GM18502 (cell line): Measurements from ENCODE around the gene RND3.

Experiments used
- ATAC-seq: cut with Tn5 transposase; IDR thresholded peaks from one replicate; pipeline ENCODE4 v1.9.1; 2021; ENCODE audit warnings: mild to moderate bottlenecking; ENCODE audit not compliant: unreplicated experiment, poor library complexity

The RND3 gene

DNA sequence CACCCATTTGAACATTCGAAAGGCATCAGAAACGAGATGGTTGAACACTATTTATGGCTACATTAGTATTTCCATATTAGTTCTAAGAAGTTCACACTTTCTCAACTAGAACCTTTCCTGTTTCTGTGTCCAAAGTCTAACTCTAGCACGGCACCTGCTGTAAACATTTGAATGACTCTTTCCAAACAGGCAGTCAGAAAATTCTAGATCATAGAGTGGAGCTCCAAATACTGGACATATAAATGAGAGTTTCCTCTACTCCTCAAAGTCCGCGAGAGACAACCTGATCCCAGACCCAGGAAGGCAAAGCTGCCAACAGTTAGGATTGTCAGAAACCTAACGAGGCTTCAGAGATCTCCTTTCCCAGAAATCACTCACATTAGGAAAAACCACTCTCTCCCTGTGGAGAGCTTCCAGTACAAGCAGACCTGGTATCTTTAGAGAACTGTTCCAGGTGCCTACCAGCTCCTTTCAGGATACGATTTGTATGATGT, 10.6 kb downstream of the RND3 start:
- ATAC-seq = no peak

DNA sequence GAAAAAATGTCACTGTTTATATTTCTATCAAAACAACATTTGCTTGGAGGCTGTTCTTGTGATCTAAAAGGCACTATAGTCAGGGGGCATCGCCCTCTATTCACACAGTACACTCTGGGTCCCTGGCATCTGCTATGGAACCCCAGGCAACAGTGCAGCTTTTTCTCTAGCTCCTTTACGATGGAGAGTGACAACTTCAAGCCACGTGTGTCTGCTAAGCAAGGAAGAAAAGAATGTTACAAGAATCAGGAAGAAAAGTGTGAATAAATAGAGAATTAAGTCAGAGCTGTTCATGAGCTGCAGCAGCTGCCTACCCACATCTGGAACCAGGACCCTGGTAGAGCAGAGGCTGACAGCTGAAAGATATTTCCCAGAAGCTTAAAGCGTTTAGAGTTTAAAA, 11.2 kb downstream of the RND3 start:
- ATAC-seq = no peak

DNA sequence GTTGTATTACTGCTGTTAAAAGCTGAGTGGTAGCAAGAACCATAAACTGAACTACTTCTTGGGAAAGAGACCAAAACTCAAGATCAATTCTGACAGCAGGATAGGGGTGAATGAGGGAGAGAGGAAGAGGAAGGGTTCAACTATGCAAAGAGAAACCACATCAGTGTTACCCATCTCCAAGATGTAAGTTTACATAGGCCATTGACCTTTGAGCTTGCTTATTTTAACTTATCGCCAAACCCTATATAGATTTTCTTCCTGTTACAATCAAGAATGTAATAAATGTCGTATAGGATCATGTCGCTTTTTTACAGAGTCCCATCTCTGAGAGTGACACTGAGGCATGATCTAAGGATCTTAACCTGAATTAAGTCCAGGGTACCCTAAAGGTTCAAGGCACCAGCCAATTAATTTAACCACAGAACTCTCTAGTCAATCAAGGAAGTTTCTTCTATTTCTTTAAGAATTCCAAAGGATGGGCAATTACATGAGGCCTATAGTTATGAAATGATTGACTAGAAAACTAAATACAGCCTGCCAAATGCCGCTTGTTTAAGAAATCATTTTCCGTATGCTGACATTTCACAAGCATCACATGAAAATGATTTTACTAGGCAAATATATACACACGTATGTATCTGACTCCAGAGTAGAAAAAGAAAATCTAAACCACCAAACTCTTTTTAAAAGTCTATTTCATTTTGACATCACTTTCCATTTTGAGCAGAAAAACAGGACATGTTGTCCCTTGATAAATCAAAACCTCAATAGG, 11.8 kb downstream of the RND3 start:
- ATAC-seq = no peak

DNA sequence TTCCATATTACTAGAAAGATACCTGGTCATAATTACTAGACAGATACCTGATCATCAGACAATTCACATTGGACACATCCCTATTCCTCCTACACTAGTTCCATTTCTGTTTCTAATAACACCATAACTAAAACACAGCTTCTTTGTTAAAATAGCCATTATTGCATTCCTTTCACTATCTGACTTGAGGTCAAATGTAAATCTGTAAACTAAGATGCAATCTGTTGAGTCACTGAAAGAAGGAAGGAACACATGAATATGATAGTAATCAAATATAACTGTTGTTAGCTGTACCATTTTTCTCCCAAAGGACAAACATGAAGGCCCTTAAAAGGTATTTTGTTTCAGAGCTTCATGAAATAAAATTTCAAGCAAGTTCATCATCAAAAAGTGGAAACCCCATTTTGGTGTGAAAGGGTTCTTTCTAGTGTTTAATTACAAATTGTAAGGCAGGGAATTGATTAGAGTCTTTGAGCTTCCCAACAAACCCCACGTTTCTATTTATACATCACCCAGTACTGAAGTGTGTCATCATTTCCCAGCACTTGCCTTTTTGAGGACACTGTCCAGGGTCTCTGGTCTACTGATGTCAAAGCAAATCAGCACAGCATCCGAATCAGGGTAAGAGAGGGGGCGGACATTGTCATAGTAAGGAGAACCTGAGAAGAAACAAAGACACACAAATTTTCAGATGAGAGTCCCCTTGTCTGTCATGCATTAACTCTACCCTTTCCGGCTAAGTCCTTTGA, 13.0 kb downstream of the RND3 start:
- ATAC-seq = no peak

DNA sequence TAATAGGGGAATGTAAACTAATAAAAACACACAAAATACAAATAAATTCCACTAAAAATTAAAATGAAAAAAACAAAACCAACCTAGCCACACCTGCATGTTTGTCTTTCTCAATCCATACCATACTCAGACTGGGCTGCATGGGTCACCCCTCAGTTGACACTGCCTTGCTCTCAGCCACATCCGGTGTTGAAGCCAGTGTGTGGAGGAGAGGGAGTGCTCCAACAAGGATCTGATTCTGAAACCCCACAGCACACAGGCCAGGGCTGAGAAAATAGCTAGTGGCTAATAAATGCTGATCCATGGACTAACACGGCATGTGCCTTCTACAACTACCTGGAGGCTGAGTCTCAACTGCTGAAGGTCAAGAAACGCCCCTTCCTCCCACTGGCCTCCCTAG, 13.7 kb downstream of the RND3 start:
- no peak for ATAC-seq

DNA sequence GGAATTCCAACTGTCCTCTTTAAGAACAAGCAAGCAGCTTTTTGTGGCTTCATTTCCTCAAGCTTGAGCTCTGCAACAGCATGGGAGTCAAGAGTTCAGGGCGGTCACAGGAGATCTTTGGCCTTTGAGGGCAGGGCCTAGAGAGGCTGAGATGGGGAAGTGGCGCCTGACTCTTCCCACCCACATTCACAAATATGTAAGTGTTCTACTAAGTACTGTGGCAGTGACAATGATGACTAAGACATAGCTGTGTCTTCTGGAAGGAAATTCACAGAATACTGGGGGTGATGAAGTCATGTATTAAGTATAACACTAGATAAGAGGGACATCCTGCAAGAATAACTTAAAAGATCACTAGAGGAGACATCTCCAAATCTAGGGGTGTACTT, 15.0 kb downstream of the RND3 start:
- ATAC-seq = no peak

DNA sequence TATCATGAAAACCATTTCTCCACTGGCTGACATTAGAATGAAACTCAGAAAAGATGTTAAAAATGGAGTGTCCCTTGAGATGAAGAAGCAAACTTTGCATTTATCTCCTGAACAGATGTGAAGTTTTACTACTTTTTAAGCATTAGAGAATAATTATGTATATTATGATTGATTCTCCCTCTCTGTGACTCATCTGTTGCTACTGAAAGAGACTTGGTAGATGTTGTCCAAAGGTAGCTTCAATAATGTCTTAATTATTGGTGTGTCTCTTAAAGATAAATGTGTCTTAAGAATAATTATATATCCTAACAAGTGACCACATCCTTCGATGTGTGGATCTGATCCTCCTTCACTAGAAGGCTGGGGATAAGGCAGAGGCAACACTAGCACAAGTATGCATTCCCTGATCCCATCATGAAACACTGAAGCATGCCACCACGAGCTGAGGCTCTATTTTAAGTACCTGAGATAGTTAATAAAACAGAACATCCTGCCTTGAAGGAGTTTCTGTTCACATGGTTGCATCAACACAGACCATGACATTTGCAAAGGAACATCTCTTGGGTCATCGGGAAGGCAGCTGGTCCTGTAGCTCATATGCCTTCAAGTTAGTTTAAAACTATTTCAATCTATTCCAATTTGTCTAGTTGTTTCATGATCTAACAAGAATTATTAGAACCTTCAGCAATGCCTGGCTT, 15.5 kb downstream of the RND3 start:
- no peak for ATAC-seq

DNA sequence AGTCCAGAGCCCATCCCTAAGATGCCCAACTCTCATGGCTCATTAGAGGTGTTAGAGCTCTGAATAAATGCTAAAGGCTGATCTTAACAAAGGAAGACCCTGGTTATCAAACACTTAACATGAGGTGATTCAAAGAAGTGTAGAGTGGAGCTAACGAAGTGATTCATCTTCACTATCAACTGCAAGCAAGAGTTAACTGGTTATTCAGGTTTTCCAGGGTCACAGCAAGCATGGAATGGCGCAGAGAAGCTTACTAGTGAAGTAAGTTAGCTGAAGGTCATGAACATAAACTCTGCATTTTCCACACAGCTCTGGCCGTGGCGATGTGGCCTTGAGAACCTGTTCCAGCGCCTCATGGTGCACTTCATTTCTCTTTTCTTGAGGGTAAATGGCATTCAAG, 17.0 kb downstream of the RND3 start:
- ATAC-seq = no peak

DNA sequence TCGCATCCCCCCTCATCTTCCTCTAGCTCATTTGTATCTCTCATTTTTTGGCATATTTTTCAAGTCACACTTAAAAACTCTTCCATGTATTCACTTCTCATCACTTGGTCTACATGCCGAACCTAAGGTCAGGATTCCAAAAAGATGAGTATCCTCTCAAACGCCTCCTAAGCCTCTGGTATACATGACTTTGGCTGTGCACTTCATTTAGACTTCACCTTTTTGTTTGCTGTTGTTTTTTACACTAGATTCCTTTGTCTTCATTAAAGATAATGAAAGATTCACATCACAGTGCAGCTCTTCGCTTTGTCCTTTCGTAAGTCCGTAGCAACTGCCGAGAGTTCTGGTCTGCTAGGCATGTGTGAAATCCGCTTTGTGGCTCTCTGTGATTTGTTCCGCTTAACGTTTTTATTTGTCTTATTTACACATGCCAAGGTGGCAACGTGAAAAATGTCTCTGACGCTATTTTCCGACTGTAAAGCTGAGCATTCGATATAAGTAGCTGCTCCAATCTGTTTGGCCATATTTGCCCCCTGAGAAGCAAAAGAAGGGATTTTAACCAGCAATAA, 17.7 kb downstream of the RND3 start:
- no peak for ATAC-seq

DNA sequence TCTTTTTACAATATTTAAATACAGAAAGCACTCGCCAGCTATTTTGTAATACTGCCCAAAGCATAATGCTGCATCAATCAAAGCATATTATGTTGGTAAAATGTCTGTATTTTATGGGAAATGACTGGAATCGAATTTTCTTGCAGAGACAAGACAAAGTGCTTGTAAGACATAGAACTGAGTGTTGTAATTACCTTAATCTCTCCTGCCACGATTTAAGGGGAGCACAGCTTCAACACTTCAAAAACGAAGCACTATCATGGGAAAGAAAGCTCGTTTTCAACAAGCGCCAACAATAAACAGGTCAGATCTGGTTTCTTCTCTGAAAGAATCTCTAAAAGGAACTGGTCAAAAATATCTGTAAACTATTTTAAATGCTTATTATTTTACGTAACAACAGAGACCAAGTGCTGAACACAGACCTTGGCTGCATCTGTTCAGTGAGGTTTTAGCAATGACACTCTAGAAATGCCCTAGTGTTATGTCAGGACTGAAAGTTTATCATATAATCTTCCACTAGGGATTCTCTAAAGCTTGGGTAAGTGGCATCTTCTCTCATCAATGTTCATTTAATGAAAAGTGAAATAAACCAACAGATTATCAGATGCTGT, 19.0 kb downstream of the RND3 start:
- ATAC-seq = no peak

DNA sequence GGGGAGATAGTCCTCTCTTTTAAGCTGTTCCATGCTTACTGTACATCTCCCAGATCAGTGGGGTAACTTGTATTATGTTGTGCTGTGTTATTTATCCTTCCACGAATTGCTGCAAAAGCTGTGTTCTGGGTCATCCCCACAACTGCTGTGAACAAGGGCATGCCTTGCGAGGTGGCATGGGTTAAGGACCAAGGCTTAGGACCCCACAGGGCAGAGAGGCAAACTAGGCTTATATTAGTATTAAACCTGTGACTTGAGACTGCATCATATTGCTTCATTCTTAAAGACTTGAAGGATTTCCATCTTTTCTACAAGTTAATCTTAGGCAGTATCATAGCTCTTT, 19.9 kb downstream of the RND3 start:
- ATAC-seq = no peak

DNA sequence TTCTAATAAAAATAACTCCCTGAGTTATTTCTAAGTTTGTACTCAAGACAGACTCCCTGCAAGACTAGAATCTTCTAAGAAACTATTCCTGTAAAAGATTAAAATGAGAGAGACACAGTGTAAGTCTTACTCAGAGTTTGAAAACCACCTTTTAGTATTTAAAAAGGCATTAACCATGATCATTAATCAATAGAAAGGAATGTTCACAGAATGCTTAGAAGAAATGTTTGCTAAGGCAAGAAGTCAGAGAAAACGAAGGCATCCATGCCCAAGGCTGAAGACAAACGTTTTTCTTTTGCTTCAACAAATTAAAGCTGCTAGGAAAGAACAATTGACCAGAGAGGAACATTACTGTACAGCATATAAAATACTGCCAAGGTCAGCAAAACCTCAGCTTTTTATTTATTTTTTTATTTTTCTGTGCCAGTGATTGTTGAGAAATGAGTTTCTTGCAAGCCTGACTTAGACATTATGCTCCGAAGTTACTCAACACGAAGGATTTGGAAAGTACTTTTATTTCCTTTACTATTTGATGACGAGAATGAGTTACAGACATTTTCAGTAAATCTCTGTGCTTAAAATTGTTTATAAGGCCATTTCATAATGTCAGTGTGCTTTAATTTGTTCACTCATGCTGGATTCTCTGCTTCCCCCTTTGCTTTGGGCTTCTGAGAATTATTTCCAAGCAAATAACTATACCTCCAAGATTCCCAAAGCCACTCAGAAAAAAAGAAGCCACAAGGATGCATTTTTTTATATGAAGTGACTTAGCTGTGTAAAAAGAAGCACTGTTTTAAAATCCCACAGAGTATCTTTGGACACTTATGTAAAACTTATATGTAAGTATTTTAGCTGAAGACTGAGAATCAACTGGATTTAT, 20.5 kb downstream of the RND3 start:
- ATAC-seq = no peak

DNA sequence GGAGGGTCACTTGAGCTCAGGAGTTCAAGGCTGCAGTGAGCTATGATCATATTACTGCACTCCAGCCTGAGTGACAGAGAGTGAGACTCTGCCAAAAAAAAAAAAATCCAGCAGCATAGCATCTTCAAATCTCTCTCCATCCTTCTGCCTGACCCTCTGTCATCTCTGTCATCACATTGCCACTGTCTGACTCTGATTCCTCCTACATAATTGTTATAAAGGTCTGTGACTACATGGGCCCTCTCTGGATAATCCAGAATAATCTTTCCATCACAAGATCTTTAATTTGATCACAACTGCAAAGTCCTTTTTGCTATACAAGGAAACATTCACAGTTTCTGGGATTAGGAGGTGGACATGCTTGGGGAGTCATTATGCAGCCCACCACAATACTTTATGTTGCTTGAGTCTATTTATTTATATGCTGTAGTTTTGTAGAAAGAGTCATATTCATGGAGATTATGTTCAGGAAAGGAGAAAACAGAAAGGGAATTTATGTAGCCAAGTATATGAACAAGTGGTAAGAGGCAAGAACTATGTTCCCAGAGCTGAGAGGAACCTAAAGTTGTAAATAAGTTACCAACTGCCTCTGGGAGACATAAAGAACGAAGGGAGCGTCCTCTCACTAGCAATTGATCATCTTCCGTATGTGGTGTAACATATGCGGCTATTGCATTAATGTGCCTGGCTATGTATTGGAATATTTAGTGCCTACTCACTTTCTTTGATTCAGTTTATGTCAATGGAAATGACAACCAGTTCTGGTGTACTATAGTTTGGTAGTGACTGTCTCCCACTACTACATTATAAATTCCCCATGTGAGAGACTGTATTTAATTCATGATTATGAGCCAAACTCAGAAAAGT, 21.5 kb downstream of the RND3 start:
- ATAC-seq = no peak

DNA sequence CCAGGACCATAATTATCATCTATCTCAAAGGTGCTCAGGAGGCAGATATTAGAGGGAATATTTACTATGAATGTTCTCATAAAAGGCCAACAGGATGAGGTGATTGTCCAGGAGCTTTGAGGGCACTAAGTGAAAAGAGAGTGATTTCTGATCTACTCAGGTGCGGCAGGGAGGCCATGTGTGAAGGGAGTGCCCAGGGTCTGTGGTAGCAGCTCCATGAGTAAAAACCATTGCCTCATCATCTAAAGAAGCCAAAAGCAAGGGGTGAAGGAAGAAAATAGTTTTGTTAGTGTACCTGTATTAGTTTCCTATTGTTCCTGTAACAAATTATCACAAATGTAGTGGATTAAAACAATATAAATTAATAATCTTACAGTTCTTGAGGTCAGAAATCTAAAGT, 22.5 kb downstream of the RND3 start:
- ATAC-seq = no peak

DNA sequence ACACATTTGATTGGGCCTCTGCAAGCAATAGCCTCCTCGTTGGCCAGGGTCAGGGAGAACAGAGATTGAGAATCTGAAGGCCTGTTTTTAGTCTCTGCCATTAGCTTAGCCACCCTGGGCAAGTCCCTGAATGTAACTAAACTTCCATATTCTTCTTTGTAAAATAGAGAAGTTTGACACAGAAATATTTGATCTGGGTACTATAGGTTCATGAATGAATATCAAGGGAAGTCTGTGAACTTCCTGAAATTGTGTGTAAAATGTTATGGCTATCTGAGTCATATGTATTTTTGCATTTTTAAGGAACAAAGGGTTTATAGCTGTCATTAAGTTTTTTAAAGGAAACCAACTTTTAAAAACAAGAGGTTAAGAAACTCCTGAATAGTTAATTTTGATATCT, 23.2 kb downstream of the RND3 start:
- ATAC-seq = no peak

DNA sequence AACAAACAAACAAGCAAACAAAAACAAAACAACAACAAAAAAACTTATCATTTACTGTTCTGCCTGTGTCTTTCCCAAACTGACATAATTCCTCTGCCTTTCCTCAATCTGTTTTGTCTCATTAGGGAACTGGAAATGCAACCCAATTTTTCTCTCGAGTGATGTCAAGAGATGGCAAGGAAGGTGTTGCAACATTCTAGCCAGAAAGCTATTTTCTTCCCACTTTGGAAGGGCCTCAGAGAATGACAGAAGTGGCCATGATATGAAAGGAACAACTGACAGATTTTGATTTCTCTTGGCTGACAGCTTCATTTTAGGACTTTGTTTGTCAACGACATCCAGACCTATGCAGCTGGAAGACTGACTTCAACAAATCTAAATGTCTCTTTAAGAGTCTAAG, 24.7 kb downstream of the RND3 start:
- ATAC-seq = no peak

DNA sequence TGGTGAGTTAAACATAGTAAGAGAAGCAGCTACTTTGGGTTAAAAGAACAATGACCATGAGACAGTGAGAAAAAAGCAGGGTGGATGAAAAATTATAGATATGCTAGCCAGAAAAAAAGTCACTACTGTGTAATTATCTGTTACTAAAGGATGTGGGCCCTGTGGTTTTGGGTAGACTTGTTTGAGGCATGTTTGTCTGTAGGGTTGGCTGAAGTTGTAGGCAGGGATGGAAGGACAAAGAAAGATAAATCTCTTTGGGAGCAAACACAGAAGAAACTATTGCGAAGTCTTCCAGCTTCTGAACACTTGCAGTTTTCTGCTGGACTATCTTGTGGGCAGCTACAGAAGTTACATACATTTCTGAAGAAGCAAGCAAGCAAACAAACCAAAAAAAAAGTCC, 28.2 kb downstream of the RND3 start:
- ATAC-seq = no peak

DNA sequence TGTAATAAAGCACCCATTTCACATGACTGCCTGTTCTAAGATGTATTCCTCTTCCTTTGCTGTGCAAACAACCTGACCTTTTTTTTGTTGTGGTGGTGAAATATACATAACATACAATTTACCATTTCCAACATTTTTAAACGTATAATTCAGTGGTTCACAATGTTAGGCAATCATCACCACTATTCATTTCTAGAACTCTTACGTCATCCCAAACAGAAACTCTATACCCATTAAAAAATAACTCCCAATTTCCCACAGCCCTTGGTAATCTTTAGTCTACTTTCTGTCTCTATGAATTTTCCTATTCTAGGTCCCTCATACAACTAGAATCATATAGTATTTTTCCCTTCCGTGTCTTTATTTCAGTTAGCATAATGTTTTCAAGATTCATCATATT, 36.7 kb downstream of the RND3 start:
- no peak for ATAC-seq

DNA sequence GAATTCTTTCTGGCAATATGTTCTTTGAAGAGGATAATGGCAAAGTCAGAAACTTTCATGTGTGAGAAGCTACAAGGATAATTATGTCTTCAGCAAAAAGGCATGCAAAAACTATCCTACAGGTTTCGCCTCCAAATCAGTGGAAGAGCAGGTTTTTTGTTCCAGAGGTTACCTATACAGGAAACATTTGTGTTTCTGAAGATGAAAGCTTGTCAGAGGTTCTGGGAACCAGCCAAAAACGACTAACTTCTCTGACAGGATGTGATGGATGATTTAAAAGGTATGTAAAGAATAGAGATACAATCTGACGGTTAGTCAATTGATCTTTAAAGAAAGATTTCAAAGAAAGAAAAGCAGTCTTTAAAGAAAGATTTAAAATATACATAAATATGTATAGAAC, 37.6 kb downstream of the RND3 start:
- no peak for ATAC-seq
